Measurements from ENCODE around the gene FOXR1.
"Not testable (repeated sequence)": the region's sequence is repeated elsewhere in the genome, so short reads cannot be mapped to it uniquely, and the experiment has no call there.

The FOXR1 gene

DNA sequence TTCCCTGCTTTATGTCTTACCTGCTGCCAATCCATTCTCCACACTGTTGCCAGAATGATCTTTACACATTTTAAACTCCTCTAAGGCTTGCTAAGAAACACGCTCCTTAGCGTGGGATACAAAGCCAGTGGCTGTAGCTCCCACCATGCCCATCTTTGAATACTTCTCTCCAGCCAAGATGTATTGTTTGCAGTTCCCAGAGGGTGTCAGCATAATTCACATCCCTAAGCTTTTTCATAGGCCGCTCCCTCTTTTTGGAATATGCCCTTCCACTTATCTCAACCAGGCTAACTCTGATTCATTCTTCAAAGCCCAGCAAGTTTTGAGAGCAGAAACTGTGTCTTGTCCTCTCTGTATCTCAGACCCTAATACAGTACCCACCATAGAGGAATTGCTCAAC, 23.6 kb upstream of the FOXR1 start:
- DNase-seq = no peak

DNA sequence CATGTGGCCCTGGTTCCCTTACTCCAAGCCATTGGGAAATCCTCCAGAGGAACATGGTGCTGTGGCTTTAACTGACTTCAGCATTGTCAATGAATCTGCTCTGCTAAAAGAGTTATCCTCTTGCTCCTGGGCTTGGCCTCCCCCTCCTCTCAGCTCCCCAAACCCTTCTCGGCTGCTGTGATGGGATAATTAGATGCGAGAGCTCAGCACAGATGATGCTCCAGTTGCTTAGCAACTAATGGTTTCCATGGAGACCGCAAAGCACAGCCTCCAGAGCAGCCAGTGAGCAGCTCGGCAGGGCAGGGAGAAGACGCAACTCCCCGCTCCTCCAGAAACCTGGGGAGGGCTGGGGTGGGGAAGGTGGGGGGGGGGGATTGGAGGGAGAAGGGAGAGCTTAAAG, 18.3 kb upstream of the FOXR1 start:
- DNase-seq = peak; percentile 17 to 43

DNA sequence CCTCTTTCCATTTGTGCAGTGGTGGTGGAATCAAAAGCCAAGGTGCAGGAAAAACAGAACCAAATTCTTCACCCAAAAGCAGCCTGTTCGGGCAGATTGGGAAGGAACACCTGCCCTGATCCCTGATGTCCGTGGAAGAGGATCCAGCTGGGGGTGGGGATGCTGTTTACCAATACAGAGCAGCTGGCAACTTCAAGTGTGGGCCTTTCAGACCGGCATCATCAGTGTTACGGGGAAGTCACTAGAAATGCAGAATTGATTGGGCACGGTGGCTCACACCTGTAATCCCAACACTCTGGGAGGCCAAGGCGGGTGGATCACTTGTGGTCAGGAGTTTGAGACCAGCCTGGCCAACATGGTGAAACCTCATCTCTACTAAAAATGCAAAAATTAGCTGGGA, 17.6 kb upstream of the FOXR1 start:
- not testable (repeated sequence) for DNase-seq

DNA sequence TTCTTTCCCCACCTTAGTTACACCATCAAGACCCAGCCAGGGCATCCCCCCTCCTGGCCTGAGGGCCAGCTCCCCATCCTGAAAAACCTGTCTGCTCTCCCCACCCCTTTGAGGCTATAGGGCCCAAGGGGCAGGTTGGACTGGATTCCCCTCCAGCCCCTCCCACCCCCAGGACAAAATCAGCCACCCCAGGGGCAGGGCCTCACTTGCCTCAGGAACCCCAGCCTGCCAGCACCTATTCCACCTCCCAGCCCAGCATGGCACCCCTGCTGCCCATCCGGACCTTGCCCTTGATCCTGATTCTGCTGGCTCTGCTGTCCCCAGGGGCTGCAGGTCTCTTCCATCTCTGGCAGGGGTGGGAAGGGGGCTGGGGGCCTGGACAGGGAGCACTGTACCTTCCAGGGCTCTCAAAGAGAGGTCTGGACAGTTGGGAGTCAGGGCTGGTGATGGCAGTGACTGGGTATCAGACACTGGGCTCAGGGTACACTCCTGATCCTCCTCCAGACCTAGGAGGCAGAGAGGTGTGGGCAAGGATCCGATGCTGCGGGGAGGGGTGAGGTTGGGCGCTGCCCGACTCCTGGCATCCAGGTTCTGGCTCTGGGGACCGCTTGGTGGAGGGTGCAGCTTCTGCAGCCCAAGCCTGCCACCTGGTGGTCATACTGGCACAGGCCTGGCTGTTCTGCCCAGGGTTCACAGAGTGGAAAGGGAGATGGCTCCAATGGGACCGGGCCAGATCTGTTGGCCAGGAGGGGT, 15.3 kb upstream of the FOXR1 start, which contains the start of gene UPK2:
Gene UPK2 (plus strand): TSS at position 205 of the 753 bp plus-strand sequence. CDS start 53 bp downstream, at position 258.
- peak in 1 of 2 experiments; percentile 86 for DNase-seq

DNA sequence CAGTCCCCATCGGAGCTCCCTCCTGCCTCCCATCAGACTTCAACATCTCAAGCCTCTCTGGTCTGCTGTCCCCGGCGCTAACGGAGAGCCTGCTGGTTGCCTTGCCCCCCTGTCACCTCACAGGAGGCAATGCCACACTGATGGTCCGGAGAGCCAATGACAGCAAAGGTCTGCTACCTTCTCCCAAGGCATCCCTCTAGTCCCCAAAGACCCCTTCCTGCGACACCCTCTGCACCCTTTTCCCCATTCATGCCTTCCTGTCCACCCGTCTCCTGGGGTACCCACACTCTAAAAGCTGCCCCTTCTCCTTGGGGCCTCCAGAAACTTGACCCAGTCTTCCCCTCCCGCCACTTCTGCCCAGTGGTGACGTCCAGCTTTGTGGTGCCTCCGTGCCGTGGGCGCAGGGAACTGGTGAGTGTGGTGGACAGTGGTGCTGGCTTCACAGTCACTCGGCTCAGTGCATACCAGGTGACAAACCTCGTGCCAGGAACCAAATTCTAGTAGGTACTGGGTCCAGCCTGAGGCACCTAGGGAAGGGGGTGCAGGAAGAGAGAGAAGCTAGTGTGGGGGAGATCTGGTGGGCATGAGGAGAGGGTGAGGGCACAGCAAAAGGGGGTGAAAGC, 14.6 kb upstream of the FOXR1 start:
- no peak for DNase-seq

DNA sequence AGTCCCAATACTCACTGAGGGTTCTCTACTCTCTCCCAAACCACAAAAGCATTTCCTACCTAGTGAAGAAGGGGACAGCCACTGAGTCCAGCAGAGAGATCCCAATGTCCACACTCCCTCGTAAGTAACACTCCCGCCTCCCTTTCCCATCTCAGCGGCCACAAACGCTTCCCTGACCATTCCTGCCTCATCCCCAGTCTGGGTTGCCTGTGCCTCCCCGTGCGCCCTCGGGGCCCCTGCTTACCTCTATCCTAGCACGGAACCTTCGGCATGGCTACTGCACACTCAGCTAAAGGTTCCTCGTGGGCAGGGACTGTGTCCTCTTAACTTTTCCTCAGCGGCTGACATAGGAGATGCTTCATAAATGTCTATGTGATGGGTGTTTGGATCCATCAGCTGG, 14.0 kb upstream of the FOXR1 start:
- DNase-seq = no peak

DNA sequence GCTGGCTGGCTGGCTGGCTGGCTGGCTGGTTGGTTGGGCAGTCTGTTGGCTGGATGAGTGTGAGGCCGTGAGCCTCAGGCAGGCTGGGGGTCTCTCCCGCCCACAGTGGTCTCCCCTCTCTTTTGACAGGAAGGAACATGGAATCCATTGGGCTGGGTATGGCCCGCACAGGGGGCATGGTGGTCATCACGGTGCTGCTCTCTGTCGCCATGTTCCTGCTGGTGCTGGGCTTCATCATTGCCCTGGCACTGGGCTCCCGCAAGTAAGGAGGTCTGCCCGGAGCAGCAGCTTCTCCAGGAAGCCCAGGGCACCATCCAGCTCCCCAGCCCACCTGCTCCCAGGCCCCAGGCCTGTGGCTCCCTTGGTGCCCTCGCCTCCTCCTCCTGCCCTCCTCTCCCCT, 13.6 kb upstream of the FOXR1 start:
- DNase-seq = no peak

DNA sequence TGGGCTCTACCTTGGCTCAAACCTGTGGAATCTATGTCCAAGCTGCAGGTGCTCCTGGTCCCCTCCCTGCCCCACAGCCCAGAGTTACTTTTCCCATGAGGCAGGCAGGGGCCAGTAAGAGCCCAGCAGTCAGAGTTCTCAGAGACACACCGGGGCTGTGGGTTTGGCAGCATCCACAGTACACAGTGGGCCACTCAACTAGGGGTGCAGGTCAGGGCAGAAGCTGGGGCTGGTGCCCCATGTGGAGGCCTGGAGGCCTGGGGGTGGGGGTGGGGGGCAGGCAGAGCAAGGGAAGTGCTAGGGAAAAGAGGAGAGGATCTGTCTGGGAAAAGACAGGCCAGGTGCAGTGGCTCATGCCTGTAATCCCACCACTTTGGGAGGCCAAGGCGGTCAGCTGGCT, 13.0 kb upstream of the FOXR1 start:
- no peak for DNase-seq

DNA sequence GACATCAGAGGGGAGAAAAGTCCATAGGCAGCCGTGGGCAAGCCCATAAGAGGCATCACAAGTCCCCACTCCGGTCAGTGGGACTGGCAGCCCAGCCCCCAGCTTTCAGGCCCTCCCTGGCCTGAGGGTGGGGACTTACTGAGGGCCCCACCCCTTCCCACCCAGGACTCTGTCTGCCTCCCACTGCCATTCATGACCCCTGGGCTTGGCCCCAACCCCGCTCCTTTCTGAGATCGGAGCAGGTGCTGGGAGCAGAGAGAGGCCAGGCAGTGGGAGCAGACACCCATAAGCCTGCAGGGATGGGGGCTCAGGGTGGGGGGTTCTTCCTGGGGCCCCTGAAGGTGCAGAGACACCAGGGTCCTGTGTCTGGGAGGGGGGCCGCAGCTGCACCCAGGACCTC, 10.4 kb upstream of the FOXR1 start:
- DNase-seq = no peak

DNA sequence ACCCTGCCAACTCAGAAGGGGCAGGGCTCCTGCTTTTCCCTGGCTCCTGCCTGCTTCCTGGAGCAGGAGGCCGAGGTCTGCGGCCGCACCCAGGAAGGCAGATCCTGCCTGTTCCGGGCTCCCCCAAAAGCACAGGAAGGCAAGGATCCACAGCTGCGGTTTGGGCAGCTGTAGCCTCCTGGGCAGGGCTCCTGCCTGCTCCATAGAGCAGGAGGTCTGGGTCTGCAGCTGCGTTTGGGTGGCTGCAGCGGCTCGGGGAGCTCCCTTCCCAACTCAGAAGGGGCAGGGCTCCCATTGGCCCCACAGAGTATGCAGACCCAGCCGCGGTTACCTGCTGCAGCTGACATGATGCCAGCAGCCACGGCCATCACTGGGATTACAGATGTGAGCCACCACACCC, 10.0 kb upstream of the FOXR1 start:
- DNase-seq = no peak

DNA sequence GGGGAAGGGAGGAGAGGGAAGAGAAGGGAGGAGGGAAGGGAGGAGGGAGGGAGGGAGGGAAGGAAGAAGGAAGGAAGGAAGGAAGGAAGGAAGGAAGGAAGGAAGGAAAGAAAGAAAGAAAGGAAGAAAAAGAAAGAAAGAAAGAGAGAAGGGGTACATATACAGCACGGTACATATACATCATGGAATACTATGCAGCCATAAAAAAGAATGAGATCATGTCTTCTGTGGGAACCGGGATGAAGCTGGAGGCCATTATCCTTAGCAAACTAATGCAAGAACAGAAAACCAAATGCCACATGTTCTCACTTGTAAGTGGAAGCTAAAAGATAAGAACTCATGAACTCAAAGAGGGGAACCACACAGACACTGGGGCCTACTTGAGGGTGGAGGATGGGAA, 2.1 kb upstream of the FOXR1 start:
- not testable (repeated sequence) for DNase-seq

DNA sequence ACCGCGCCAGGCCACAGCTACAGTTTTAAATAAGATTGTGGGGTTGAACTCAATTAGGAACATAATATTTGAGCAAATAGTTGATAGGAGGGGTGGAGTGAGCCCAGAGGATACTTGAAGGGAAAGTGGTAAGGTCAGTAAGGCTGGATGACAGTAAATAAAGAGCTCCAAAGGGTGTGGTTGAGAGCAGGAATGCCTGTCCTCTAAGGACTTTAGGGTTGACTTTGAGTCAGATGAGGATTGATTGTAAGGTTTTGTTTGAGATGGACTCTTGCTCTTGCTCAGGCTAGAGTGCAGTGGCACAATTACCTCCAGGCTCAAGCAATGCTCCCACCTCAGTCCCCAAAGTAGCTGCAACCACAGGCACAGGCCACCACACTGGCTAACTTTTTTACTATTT, 2.4 kb downstream of the FOXR1 start:
- no peak for DNase-seq

DNA sequence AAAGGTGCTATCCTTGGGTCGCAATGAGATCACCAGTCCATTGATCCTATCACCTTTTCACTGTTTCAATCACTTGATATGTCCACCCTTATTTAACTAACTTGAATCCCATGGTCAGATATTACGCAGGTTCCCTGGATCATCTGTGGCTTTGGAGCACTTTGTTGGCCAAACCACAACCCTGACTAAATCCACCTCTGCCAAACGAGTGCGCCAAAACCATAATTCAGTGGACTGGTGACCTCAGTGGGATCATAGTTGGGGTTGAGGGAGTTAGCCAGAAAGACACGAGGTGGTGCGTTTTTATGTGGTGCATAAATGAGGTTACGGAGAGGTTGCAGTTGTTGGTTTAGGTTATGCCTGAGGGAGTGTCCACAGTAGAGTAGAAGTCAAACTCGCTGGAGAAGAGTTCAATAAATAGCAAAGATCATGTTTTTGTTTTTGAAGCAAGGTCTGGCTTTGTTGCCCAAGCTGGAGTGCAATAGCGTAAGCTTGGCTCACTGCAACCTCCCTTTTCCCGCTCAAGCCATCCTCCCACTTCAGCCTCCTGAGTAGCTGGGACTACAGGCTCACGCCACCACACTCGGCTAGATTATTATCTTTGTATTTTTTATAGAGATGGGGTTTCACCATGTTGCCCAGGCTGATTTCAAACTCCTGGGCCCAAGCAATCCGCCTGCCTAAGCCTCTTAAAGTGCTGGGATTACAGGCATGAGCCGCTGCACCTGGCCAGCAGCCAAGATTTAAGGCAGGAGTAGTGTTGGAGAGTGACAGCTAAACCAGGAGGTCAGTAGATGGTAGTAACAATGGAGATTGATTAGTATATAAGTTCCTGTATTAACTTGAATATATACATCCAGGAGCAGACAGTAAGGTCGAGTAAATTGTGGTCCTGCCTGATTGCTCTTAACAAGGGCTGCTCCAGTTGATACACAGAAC, 4.5 kb downstream of the FOXR1 start:
- DNase-seq = no peak

DNA sequence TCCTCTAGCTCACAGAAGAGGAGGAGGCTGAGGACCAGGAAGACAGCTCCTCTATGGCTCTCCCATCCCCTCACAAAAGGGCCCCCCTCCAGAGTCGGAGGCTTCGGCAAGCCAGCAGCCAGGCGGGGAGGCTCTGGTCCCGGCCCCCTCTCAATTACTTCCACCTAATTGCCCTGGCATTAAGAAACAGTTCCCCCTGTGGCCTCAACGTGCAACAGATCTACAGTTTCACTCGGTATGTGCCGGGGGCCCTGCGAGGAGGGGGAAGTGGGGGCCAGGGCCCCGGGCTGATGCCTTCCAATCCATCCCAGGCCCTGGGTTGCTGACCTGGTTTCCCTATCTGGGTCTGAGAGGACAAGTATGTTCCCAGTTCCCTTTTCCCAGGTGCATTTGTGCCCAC, 7.9 kb downstream of the FOXR1 start:
- DNase-seq = no peak

DNA sequence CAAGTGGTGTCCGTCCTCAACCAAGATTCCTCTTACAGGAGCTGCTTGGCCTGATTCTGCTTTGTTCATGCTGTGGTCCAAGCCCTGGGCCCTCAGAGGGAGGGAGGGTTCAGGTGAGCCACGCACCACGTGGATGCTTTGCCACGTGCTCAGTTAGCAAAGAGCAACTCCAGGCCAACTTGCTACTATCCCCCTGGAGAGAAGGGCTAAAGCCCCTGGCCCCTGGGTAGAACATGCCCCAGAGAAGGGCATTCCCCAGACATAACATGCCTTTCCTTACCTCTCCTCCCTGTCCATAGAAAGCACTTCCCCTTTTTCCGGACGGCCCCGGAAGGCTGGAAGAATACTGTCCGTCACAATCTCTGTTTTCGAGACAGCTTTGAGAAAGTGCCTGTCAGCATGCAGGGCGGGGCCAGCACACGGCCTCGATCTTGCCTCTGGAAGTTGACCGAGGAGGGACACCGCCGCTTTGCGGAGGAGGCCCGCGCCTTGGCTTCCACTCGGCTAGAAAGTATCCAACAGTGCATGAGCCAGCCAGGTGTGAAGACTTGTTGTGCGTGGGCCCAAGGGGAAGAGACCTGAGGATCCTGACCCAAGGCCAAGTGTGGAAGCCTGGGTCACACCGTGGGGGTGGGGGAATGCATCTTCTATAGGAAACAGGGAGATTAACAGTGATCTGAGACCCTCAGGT, 8.8 kb downstream of the FOXR1 start:
- no peak for DNase-seq

DNA sequence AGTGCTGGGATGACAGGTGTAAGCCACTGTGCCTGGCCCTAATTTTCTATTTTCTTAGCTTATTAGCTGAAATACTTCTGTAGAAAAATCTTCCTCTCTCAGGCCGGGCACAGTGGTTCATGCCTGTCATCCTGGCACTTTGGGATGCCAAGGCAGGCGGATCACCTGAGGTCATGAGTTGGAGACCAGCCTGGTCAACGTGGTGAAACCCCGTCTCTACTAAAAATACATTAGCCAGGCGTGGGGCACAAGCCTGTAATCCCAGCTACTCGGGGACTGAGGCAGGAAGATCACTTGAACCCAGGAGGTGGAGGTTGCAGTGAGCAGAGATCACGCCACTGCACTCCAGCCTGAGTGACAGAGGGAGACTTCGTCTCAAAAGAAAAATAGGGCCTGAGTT, 12.8 kb downstream of the FOXR1 start:
- not testable (repeated sequence) for DNase-seq

DNA sequence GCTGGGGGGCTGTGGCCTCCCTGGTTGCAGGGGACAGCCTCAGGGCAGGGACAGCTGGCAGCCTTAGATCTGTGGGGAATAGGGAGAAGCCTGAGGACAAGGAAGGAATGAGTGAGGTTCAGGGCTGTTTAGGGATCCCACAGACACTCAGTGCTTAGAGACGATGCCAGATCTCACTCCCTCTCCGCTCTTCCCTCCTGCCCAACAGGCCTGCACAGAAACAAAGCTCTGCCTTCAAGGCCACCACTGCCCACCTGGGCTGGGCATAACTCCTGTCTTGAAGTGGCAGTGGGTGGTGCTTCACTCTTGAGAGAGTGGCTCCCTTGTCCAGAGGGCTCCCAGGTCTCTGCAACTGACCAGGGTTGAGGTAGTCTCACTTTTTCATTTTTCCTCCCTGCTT, 13.3 kb downstream of the FOXR1 start:
- DNase-seq = no peak

DNA sequence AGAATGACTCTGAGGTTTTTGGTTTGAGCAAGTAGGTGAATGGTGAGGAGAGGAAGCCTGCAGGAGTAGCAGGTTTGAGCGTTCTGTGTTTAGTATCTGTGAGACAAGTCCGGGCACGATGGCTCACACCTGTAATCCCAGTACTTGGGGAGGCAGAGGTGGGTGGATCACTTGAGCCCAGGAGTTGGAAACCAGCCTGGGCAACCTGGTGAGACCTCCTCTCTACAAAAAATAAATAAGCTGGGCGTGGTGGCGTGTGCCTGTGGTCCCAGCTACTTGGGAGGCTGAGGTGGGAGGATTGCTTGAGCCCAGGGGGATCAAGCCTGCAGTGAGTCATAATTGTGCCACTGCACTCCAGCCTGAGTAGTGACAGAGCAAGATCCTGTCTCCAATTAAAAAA, 16.7 kb downstream of the FOXR1 start:
- DNase-seq = no peak

DNA sequence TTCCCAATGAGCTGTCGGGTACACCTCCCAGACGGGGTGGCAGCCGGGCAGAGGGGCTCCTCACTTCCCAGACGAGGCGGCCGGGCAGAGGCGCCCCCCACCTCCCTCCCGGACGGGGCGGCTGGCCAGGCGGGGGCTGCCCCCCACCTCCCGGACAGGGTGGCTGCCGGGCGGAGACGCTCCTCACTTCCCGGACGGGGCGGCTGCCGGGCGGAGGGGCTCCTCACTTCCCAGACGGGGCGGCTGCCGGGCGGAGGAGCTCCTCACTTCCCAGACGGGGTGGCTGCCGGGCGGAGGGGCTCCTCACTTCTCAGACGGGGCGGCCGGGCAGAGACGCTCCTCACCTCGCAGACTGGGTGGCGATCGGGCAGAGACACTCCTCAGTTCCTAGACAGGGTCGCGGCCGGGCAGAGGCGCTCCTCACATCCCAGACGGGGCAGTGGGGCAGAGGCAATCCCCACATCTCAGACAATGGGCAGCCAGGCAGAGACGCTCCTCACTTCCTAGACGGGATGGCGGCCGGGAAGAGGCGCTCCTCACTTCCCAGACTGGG, 20.0 kb downstream of the FOXR1 start:
- not testable (repeated sequence) for DNase-seq

DNA sequence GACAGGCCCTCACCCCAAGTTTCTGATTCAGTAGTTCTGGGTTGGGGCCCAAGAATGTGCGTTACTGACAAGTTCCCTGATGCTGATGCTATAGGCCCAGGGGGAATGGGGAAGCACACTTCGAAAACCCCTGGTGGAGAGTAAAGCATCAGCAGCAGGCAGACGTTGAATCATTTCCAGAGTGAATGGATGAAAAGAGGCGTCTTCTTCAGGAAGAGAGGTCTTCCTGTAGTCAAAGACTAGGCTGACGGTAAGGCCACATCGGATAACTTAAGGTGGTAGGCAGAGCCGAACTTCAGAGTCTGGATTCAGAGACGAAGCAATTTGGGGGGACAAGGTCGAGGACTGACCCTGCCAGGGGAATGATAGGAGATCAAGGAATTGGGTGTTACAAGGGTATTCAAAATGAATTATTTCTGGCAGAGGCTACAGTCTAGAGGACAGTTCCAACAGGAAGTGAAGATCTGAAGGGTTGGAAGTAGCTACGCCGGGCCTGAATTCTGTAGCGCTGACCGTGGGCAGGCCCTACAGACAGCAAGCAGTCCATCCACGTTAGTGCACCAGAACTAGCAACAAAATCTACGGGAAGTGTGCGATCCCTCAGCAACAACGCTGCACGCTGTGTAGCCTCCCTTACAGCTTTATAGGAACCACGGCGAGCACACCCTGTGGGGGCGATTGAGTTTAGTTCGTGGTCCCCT, 25.5 kb downstream of the FOXR1 start:
- DNase-seq = no peak

DNA sequence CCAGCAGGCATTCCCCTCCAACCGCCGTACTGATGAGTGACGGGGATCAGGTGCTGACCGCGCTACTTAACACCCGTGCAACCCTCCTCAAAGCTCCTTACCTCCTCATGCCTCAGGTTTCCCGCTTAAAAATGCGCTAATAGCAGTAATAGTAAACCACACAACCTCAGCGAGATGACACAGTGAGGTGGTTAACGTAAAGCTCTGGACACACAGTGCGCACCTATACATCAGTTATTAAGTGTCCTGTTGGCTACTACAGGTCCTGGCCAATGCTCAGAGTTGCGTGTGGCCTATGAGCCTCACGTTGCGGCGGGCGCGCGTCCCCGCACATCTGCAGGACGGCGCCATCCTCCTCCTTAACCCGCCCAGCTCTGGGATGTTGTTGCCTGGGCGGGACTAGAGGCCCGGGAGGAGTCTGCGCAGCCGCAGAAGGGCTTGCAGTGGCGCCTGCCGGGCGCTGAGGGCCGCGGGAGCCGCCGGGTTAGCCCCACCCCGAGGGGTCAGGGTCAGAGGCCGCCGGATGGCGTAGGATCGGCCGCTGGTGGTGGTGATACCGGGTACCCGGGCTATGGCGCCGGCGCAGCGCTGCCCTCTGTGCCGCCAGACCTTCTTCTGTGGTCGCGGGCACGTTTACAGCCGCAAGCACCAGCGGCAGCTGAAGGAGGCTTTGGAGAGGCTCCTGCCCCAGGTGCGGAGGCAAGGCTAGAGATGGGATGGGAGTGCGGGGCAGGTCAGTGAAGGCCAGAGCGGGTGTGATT, 26.2 kb downstream of the FOXR1 start, which contains the start of gene CENATAC:
Gene CENATAC (plus strand): TSS at position 512 of the 761 bp plus-strand sequence. CDS start 60 bp downstream, at position 572.
- peak; percentile 27 to 86 for DNase-seq
